GM19372 (cell line): Measurements from ENCODE around the gene FAM117A.
A peak's percentile ranks its signal among the peaks of the same experiment; 100 is the strongest.
"Not testable (repeated sequence)": the region's sequence is repeated elsewhere in the genome, so short reads cannot be mapped to it uniquely, and the experiment has no call there.

ENCODE experiments used
- ATAC-seq: cut with Tn5 transposase; IDR thresholded peaks from one replicate; pipeline ENCODE4 v1.9.1; 2021; ENCODE audit warnings: mild to moderate bottlenecking, low read depth, moderate library complexity; ENCODE audit not compliant: unreplicated experiment

Gene FAM117A

DNA sequence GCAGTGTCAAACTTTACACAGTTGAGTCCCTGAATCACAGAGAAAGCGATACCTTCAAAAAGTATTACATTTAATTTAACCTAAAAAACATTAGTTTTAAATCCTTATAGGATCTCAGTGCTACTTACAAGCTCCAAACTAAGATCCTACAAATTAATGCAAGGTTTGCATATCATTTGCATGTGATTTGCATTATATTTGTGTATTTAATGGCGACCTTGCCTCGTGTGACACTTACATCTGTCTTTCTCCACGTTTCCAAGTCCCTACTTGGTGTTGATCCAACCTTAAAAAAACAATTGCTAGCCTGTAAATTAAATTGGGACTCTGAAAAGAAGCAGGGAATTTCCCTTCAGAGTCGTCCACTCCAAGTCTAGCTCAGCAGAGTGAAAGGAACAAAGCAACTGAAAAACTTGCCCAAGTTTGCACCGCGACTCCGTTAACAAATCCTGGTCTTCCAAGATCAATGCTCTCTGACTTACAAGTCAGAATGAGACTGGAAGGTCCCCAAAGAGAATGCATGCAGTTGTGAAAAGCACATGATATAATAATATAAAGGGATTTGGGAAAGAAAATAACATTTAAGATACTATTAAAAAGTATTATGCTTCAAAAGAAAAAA, 739 bp upstream of the FAM117A start:
- ATAC-seq, result no peak

- no peak for ATAC-seq
Measured at GRCh38 chr17:49762151-49762941, 1.6 kb downstream of the FAM117A start.

- no peak for ATAC-seq
Measured at GRCh38 chr17:49760932-49761558, 2.9 kb downstream of the FAM117A start.

GRCh38 chr17:49760296-49760695, 3.6 kb downstream of the FAM117A start:
- ATAC-seq, result no peak

DNA sequence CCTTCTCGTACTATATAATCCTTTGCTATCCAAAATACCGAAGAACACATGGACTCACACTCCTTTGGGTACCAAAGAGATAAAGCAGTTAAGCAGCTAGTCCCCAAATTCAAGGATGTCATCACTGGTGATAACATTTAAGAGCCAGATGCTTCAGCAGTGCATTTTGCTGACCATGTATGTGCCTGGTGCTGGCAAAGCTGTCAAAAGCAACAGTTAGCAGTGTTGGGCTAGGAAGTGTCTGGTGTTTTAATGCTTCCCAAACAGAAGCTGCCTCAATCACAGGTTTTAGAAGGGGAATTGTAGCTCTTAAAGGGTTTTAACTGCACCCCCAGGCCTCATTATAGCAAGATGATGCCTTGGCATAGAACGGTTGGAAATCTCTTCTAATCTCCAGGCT, 4.7 kb downstream of the FAM117A start:
- no peak for ATAC-seq

DNA sequence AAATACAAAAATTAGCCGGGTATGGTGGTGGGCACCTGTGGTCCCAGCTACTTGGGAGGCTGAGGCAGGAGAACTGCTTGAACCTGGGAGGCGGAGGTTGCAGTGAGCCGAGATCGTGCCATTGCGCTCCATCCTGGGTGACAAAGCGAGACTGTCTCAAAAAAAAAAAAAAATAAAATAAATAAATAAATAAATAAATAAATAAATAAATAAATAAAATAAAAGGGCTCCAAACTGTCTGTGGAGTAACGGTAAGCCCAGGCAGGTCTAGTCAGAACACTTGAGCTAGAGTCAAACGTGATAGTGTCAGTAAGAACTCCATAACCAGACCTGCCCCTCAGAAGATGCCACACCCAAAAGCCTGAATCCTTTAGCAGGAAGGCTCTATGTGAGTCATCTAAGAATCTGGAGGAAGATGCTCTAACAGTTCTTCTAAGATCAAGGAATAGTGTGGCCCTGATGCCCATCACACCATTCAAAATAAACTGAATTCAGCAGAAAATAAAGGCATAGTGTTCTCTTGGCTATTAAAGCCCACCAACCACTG, 5.4 kb downstream of the FAM117A start:
- not testable (repeated sequence) for ATAC-seq

DNA sequence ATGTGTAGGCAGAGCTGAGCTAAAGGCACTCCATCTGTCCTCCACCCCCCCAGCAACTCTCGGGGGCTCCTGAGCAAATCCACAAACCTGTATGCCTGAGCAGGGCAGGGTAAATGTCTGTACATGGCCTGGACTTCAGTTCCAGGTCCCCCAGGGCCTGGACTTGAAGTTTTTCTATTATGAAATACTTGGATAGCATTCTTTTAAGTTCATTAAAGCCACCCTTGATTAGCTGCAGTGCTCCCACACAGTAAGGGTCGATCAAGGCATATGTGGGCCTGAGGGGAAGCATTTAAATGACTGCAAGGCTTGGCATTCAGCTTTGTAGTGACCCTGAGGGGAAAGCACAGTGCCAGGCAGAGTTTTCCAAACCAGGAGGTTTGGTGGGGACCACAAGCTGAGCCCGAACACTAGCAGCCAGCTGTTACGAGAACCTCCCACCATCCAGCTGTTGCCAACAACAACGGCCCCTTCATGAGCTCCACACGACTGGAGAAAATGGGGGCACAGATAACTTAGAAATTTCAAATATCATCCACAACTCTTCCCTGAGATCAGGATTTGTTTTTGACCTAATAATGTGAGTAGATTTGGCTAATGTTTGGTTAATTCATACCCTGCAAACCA, 6.7 kb downstream of the FAM117A start:
- no peak for ATAC-seq

- ATAC-seq, result no peak
Measured at GRCh38 chr17:49756323-49757150, 7.4 kb downstream of the FAM117A start.

- no peak for ATAC-seq
Measured at GRCh38 chr17:49755663-49756283, 8.2 kb downstream of the FAM117A start.

GRCh38 chr17:49753959-49754391, 10.0 kb downstream of the FAM117A start:
- no peak for ATAC-seq

- ATAC-seq, result no peak
Measured at GRCh38 chr17:49752508-49752907, 11.4 kb downstream of the FAM117A start.

GRCh38 chr17:49749730-49750129, 14.2 kb downstream of the FAM117A start:
- no peak for ATAC-seq

GRCh38 chr17:49748791-49749190, 15.1 kb downstream of the FAM117A start:
- ATAC-seq, result peak; percentile 73

- no peak for ATAC-seq
Measured at GRCh38 chr17:49748223-49748622, 15.7 kb downstream of the FAM117A start.

- no peak for ATAC-seq
Measured at GRCh38 chr17:49747632-49748031, 16.3 kb downstream of the FAM117A start.

GRCh38 chr17:49746791-49747490, 17.0 kb downstream of the FAM117A start:
- peak; percentile 51 for ATAC-seq

DNA sequence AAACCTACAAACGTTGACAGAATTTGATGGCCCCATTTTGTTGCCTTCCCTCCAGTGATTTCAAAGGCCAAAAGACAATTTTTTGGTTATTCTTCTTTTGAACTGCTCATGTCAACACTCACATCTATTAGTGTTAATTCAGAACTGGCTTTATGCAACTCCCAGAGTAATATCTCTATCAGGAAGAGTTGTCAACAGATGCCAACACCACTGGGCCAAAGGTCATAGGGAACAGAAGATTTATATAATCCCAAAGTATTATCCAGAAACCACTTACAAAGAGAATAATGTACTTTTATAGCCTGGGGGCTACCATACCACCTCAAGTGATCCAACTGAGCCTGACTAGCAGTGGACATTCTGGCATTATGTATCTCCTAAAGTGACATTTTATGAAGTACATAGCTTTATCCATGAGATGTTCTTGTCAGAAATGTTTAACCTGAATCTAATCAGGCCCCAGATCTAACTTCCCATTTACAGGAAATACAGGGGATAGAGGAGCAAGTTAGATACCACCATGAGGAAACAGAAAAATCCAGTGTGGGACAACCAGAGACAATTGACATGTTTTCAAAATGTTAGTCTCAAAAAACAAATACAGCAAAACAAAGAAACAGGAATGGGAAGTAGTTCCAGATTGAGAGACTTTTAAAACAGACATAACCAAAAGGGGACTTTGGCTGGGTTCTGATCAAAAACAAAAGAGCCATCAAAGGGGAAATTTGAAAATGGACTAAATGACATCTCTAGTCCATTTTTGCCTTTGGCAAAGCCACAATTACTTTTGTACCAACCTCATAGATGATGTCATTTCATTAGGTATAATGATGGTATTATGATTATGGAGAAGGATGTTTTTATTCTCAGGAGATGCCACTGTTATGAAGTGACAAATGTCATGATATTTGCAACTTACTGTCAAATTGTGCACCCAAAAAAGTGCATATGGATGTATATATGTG, 18.5 kb downstream of the FAM117A start:
- no peak for ATAC-seq

- no peak for ATAC-seq
Measured at GRCh38 chr17:49742166-49742638, 21.7 kb downstream of the FAM117A start.
